SK-N-SH treated with all-trans-retinoic acid at 6 μM for 48 hours (cell line): ENCODE data around the gene SUN3.

Experiments
- ATAC-seq: fragments of 200-7000 bp; cut with Tn5 transposase; 3 replicates; pipeline ENCODE4 v1.9.1; 2020; ENCODE audit warnings: mild to moderate bottlenecking, moderate library complexity
- ARNTL ChIP-seq: fragments of 450-650 bp; formaldehyde crosslinking; IDR thresholded peaks from 2 replicates; pipeline ENCODE4 v1.5.0; 2020; ENCODE audit warnings: low read depth, mild to moderate bottlenecking, moderate library complexity, borderline replicate concordance
- BACH2 ChIP-seq: fragments of 250-450 bp; sonication (Bioruptor Pico); IDR thresholded peaks from 2 replicates; pipeline ENCODE4 v1.9.0; 2021; ENCODE audit warnings: mild to moderate bottlenecking, borderline replicate concordance
- CSDC2 ChIP-seq: fragments of 250-450 bp; sonication (Bioruptor Pico); IDR thresholded peaks from 2 replicates; pipeline ENCODE4 v1.5.0; 2020; ENCODE audit warnings: mild to moderate bottlenecking, moderate library complexity
- CSRNP3 ChIP-seq: fragments of 250-450 bp; sonication (Bioruptor Pico); IDR thresholded peaks from 2 replicates; pipeline ENCODE4 v1.5.1; 2021; ENCODE audit warnings: mild to moderate bottlenecking, moderate library complexity
- ESRRG ChIP-seq: fragments of 250-450 bp; sonication (Bioruptor Pico); IDR thresholded peaks from 2 replicates; pipeline ENCODE4 v1.6.1; 2021; ENCODE audit warnings: mild to moderate bottlenecking
- GLIS3 ChIP-seq: fragments of 250-450 bp; sonication (Bioruptor Pico); IDR thresholded peaks from 2 replicates; pipeline ENCODE4 v1.5.0; 2020; ENCODE audit warnings: mild to moderate bottlenecking, moderate library complexity
- ISL1 ChIP-seq: fragments of 250-450 bp; sonication (Bioruptor Pico); IDR thresholded peaks from 2 replicates; pipeline ENCODE4 v2.1.2; 2022; ENCODE audit warnings: mild to moderate bottlenecking, moderate library complexity
- OSR1 ChIP-seq: fragments of 250-450 bp; sonication (Bioruptor Pico); IDR thresholded peaks from 2 replicates; pipeline ENCODE4 v1.8.0; 2022; ENCODE audit warnings: moderate library complexity, mild to moderate bottlenecking, inconsistent platforms
- POU6F1 ChIP-seq: fragments of 250-450 bp; sonication (Bioruptor Pico); IDR thresholded peaks from 2 replicates; pipeline ENCODE4 v1.8.0; 2021; ENCODE audit warnings: low read depth, mild to moderate bottlenecking, moderate library complexity, borderline replicate concordance
- PPARA ChIP-seq: fragments of 250-450 bp; sonication (Bioruptor Pico); IDR thresholded peaks from 2 replicates; pipeline ENCODE4 v1.5.0; 2020; ENCODE audit warnings: mild to moderate bottlenecking, borderline replicate concordance
- RARB ChIP-seq: fragments of 250-450 bp; sonication (Bioruptor Pico); IDR thresholded peaks from 2 replicates; pipeline ENCODE4 v1.8.0; 2021; ENCODE audit warnings: mild to moderate bottlenecking, moderate library complexity
- SNAI2 ChIP-seq: fragments of 250-450 bp; sonication (Bioruptor Pico); IDR thresholded peaks from 2 replicates; pipeline ENCODE4 v1.5.0; 2020; ENCODE audit warnings: mild to moderate bottlenecking, moderate library complexity
- TCF4 ChIP-seq: fragments of 250-450 bp; sonication (Bioruptor Pico); IDR thresholded peaks from 2 replicates; pipeline ENCODE4 v1.8.0; 2021; ENCODE audit warnings: mild to moderate bottlenecking, moderate library complexity, borderline replicate concordance
- TOX ChIP-seq: fragments of 250-450 bp; sonication (Bioruptor Pico); IDR thresholded peaks from 2 replicates; pipeline ENCODE4 v1.8.0; 2021; ENCODE audit warnings: mild to moderate bottlenecking, moderate library complexity, borderline replicate concordance
- ZC3H10 ChIP-seq: fragments of 250-450 bp; sonication (Bioruptor Pico); IDR thresholded peaks from 2 replicates; pipeline ENCODE4 v1.5.1; 2021; ENCODE audit warnings: mild to moderate bottlenecking, moderate library complexity
- ZFP3 ChIP-seq: fragments of 250-450 bp; sonication (Bioruptor Pico); IDR thresholded peaks from 2 replicates; pipeline ENCODE4 v1.5.0; 2020; ENCODE audit warnings: mild to moderate bottlenecking, moderate library complexity
- ZFP30 ChIP-seq: fragments of 450-650 bp; formaldehyde crosslinking; IDR thresholded peaks from 2 replicates; pipeline ENCODE4 v1.5.0; 2022; ENCODE audit warnings: mild to moderate bottlenecking, moderate library complexity
- ZNF565 ChIP-seq: fragments of 450-650 bp; formaldehyde crosslinking; conservative IDR thresholded peaks from 2 replicates; pipeline ENCODE4 v1.5.0; 2020; ENCODE audit warnings: low read depth, mild to moderate bottlenecking, moderate library complexity
- ZNF70 ChIP-seq: fragments of 450-650 bp; formaldehyde crosslinking; IDR thresholded peaks from 2 replicates; pipeline ENCODE4 v1.5.0; 2020; ENCODE audit warnings: mild to moderate bottlenecking, moderate library complexity
- ZNF8 ChIP-seq: fragments of 450-650 bp; formaldehyde crosslinking; IDR thresholded peaks from 2 replicates; pipeline ENCODE4 v1.5.0; 2020; ENCODE audit warnings: mild to moderate bottlenecking, moderate library complexity
- TF ChIP-seq, protein P1 (sequence below): fragments of 250-450 bp; sonication (Bioruptor Pico); IDR thresholded peaks from 2 replicates; pipeline ENCODE4 v1.5.0; 2020; ENCODE audit warnings: mild to moderate bottlenecking, moderate library complexity
- TF ChIP-seq, protein P2 (sequence below): fragments of 250-450 bp; sonication (Bioruptor Pico); IDR thresholded peaks from 2 replicates; pipeline ENCODE4 v1.5.1; 2020; ENCODE audit warnings: low read depth, mild to moderate bottlenecking, moderate library complexity

The SUN3 gene

DNA sequence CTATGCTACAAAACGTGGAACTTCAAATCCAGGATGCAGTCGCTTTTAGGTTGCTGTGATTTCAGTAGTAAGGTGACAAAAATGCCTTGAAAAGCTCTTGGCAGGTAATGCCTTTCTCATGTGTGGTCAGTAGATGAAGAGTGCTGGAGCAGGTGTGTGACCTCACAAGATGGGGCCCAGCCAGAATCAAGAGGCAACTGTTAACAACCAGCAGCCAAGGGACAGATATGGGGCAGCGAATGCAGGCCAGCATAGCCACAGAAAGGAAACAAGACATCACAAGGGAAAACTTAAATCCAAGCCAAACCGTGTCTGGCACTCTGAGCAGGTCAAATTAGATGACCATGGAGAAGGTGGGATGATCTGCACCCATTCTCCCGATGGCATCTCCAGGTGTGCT is 61.8 kb downstream of the SUN3 start:
- no peak for ATAC-seq
- no peak for TF ChIP-seq ZNF565
- no peak for TF ChIP-seq ISL1 (CRISPR knock-in tag)
- TF ChIP-seq RARB, result no peak
- no peak for TF ChIP-seq ARNTL (CRISPR knock-in tag)
- TF ChIP-seq, protein P1, sequence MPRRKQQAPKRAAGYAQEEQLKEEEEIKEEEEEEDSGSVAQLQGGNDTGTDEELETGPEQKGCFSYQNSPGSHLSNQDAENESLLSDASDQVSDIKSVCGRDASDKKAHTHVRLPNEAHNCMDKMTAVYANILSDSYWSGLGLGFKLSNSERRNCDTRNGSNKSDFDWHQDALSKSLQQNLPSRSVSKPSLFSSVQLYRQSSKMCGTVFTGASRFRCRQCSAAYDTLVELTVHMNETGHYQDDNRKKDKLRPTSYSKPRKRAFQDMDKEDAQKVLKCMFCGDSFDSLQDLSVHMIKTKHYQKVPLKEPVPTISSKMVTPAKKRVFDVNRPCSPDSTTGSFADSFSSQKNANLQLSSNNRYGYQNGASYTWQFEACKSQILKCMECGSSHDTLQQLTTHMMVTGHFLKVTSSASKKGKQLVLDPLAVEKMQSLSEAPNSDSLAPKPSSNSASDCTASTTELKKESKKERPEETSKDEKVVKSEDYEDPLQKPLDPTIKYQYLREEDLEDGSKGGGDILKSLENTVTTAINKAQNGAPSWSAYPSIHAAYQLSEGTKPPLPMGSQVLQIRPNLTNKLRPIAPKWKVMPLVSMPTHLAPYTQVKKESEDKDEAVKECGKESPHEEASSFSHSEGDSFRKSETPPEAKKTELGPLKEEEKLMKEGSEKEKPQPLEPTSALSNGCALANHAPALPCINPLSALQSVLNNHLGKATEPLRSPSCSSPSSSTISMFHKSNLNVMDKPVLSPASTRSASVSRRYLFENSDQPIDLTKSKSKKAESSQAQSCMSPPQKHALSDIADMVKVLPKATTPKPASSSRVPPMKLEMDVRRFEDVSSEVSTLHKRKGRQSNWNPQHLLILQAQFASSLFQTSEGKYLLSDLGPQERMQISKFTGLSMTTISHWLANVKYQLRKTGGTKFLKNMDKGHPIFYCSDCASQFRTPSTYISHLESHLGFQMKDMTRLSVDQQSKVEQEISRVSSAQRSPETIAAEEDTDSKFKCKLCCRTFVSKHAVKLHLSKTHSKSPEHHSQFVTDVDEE (CRISPR knock-in tag), result no peak
- no peak for TF ChIP-seq TCF4 (CRISPR knock-in tag)
- TF ChIP-seq PPARA, result no peak
- TF ChIP-seq, protein P2, sequence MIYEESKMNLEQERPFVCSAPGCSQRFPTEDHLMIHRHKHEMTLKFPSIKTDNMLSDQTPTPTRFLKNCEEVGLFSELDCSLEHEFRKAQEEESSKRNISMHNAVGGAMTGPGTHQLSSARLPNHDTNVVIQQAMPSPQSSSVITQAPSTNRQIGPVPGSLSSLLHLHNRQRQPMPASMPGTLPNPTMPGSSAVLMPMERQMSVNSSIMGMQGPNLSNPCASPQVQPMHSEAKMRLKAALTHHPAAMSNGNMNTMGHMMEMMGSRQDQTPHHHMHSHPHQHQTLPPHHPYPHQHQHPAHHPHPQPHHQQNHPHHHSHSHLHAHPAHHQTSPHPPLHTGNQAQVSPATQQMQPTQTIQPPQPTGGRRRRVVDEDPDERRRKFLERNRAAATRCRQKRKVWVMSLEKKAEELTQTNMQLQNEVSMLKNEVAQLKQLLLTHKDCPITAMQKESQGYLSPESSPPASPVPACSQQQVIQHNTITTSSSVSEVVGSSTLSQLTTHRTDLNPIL (CRISPR knock-in tag), result no peak
- TF ChIP-seq GLIS3 (CRISPR knock-in tag), result no peak
- no peak for TF ChIP-seq BACH2 (CRISPR knock-in tag)
- no peak for TF ChIP-seq ZFP30 (CRISPR knock-in tag)
- TF ChIP-seq ZNF8, result no peak
- TF ChIP-seq ZC3H10 (CRISPR knock-in tag), result no peak
- no peak for TF ChIP-seq OSR1
- TF ChIP-seq SNAI2 (CRISPR knock-in tag), result no peak
- no peak for TF ChIP-seq TOX (CRISPR knock-in tag)
- no peak for TF ChIP-seq ZFP3 (CRISPR knock-in tag)

DNA sequence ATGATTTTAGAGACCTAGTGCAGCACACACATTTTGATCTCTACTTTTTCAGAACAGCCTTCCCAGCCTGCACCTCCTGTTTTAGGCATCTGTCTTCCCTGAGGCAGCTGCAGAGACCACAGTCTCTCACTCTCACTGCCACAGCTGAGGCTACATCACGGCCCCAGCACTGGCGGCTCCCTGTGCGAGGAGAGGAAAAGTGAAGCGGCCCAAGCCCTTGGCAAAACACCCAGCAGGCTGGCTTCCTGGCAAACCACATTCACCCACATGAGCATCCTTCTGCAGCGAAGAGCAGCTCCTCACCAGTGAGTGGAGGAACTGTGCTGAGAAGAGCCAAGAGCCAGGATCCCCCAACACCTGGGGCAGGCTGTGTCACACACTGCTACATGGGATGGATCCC is 63.5 kb downstream of the SUN3 start:
- no peak for ATAC-seq
- TF ChIP-seq ZNF70 (CRISPR knock-in tag), result no peak
- TF ChIP-seq ZNF8, result no peak
- TF ChIP-seq OSR1, result no peak
- TF ChIP-seq ISL1 (CRISPR knock-in tag), result no peak
- no peak for TF ChIP-seq PPARA
- TF ChIP-seq, protein P2 (CRISPR knock-in tag), result no peak
- TF ChIP-seq ZFP30 (CRISPR knock-in tag), result no peak
- no peak for TF ChIP-seq CSRNP3 (CRISPR knock-in tag)
- no peak for TF ChIP-seq POU6F1
- TF ChIP-seq TOX (CRISPR knock-in tag), result no peak
- no peak for TF ChIP-seq CSDC2 (CRISPR knock-in tag)
- TF ChIP-seq ZC3H10 (CRISPR knock-in tag), result no peak
- no peak for TF ChIP-seq SNAI2 (CRISPR knock-in tag)
- TF ChIP-seq ESRRG (CRISPR knock-in tag), result no peak
- no peak for TF ChIP-seq RARB
- TF ChIP-seq TCF4 (CRISPR knock-in tag), result no peak

- TF ChIP-seq PPARA, result no peak
- no peak for TF ChIP-seq SNAI2 (CRISPR knock-in tag)
- no peak for TF ChIP-seq ZFP3 (CRISPR knock-in tag)
- TF ChIP-seq ESRRG (CRISPR knock-in tag), result no peak
- no peak for TF ChIP-seq CSRNP3 (CRISPR knock-in tag)
- no peak for TF ChIP-seq ZC3H10 (CRISPR knock-in tag)
- TF ChIP-seq ISL1 (CRISPR knock-in tag), result no peak
- no peak for TF ChIP-seq GLIS3 (CRISPR knock-in tag)
- ATAC-seq, result no peak
These were observed 66.6 kb downstream of the SUN3 start for GRCh38 chr7:47962262-47962661.
